ENCODE measurements around the gene PPM1J.

Gene PPM1J

DNA sequence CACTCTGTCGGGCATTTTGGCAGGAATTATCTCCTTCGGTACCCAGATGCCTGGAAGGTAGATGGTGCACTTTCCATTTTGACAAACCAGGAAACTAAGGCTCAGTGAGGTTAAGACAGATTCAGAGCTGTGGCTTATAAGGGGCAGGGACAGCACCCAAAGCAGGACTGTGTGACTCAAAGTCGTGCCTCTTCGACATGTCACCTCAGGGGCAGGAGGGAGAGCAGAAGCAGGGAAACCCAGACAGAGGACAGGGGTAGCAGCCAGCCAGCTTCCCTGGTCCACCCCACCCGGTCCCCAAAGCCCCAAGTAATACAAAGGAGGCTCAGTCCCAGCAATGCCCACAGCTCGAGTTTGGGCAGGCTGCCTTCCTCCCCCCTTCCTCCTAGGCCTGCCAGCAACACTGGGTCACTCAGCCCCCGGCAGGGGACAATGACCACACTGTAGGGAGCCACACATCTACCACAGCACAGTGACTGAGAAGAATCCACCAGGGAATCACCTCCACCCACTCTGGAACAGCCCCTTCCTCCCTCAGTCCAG is 10.7 kb downstream of the PPM1J start:
- no peak for DNase-seq (ENCODE audit: low spot score)

DNA sequence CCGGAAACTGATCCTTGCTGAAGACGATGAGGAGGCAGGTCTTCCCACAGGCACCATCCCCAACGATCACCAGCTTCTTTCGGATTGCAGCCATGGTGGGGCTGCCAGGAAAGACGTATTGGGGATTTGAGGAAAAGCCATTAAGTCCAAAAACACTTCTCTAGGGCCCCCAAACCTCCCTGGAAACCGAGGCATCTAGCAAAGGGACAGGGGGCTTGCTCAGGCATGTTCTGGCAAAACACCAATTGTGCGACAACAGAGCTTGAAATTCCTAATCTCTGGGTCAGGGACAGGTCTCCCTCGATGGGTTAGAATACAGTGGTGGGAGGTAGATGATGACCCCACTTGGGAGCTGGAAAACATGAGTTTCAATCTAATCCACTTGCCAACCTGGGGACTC is 11.4 kb downstream of the PPM1J start:
- DNase-seq (ENCODE audit: low spot score) = no peak

DNA sequence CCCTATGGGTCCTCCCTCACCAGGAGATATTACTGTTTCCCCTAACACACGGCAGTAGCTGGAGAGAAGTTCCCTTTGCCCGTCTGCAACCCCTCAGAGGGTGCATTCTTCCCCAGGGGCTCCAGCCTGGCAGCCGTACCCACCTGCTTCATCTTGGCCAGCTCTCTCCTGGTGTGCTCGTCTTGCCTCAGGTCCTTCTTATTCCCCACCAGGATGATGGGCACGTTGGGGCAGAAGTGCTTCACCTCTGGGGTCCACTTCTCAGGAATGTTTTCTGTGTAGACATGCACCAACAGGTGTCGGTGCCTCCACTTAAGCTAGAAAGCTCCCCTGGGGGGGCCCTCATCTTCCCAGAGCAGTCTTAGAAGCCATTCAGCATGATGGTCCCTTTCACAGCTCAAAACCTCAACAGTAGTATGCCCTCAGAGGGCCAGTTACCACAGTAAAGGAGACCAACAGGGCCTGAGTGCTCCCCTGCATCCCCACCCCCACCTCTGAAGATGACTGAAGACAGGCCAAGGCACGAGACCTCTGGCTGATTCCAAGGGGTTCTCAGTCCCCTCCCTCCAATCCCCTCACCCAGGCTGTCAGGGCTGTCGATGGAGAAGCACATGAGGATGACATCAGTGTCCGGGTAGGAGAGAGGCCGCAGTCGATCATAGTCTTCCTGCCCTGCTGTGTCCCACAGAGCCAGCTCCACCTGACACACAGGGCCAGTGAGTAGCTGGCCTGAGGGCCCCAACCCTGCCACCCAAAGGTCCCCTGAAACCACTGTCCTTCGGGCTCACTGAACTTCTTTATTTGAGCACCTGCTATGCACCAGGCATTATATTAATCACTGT is 12.5 kb downstream of the PPM1J start:
- no peak for DNase-seq (ENCODE audit: low spot score)

DNA sequence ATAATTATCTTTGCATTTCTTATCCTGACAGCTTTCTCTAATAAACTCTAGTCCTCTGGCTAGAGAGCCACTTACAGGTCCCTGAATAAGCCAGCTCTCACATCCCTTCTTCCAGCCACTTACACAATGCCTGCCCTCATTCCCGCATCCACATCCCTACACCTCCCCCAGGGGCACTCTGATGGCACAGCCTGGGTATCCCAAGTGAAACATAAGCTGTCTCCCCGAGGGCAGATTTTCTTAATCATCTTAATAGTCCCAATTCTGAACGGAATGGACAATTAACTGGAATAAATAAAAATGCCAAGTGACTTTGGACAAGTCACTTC is 13.1 kb downstream of the PPM1J start:
- no peak for DNase-seq (ENCODE audit: low spot score)

DNA sequence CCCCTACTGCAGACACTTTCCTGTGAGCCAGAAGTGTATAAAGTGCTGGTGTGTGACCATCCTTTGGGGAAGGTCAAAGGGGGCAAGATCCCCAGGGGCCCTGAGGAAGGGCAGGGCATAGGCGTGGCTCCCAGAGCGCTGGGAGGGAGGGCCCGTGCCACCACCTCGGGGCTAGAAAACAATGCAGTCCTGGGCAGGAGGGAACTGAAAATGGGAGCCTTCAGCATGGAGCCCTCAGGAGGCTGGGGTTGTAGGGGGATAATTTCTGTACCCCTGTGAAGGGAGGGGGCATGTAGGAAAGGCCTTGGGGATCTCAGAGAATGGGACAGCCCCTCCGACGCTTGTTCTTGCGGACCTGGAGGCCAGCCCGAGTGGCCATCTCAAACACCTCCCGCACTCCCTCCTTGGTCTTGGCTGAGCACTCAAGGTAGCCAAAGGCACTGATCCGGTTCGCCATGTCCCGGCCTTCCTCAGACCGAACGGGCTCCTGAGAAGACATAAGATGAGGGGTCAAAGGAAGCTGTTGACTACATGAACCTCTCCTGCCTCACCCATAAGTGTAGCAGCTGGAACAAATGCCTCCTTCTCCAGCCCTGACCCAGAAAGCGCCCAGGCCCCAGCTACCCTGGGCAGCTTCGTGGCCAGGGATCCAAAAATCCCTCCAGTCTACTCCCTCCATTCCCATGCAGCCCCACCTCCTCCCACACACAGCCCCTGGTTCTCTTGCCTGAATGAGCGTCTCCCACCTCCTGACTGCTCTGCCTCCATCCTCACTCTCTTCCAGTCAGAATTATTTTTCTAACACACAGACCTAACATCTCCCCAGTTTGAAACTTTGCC is 13.7 kb downstream of the PPM1J start:
- DNase-seq (ENCODE audit: low spot score) = no peak

GRCh38 chr1:112700290-112701226 is 14.6 kb downstream of the PPM1J start:
- peak; percentile 92 for DNase-seq (ENCODE audit: low spot score)

DNA sequence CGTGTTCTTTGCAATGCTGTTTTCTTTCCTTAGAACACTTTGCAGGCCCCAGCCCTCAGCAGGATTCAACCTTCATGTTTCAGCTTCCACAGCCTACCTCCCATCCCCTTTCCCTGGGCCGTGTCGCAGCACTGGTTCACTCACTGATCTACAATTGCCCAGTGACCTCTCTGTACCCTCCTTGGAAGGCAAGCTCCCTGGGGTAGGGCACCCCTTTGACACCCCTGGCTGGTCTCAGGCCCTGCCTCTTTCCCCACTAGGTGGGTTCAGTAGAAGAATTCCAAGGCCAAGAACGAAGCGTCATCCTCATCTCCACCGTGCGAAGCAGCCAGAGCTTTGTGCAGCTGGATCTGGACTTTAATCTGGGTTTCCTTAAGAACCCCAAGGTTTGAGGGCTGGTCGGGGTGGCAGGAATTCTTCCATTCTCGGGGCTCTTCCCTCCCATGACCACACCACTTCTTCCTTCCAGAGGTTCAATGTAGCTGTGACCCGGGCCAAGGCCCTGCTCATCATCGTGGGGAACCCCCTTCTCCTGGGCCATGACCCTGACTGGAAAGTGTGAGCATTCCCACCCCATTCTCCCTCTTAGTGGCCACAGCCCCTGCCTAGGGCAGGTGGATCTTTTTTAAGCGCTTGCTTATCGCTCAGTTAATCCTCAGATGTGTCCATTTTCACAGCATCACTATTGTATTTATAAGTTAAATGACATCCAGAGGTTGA is 15.5 kb downstream of the PPM1J start:
- no peak for DNase-seq (ENCODE audit: low spot score)

DNA sequence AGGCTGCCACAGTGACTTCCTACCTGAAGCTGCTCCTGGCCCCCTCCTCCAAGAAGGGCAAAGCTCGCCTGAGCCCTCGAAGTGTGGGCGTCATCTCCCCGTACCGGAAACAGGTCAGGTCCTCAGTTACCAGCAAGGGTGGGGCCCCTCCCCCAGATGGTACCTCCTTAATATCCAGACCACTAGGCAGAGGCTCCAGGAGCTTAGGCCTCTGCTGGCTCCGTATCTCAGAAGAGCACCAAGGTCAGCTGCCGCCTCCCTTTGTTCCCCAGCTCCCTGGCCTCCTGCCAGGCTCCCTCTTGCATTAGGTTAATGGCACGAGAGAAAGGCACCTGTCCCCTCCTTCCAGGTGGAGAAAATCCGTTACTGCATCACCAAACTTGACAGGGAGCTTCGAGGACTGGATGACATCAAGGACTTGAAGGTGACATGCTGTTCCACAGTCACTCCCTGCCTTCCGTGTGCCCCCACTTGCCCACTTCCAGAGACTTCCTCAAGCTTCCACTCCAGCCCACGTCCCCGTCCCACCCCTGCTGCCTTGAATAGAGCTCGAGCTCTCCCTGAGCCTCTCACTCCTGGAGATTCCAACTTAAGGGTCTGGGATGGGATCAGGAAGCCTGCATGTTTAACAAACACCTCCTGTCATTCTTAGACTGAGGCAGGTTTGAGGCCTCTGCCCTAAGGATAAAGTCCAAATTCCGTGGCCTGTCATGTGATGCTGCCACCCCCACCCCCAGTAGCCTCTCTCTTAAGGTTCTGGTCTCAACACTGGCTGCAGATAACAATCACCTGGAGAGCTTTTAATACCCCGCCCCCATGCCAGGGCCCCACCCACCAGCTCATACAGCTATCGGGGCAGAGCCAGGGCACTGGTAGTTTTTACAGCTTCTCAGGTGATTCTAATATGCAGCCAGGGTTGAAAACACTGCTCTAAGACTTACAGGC is 16.5 kb downstream of the PPM1J start:
- no peak for DNase-seq (ENCODE audit: low spot score)

- no peak for DNase-seq (ENCODE audit: low spot score)
These were observed 17.3 kb downstream of the PPM1J start for GRCh38 chr1:112697781-112698201.

GRCh38 chr1:112696578-112697314 is 18.4 kb downstream of the PPM1J start:
- DNase-seq (ENCODE audit: low spot score) = no peak

GRCh38 chr1:112695276-112695675 is 19.9 kb downstream of the PPM1J start:
- DNase-seq (ENCODE audit: low spot score) = no peak

GRCh38 chr1:112694363-112694929 is 20.7 kb downstream of the PPM1J start:
- no peak for DNase-seq (ENCODE audit: low spot score)

- no peak for DNase-seq (ENCODE audit: low spot score)
These were observed 21.3 kb downstream of the PPM1J start for GRCh38 chr1:112693821-112694220.

DNA sequence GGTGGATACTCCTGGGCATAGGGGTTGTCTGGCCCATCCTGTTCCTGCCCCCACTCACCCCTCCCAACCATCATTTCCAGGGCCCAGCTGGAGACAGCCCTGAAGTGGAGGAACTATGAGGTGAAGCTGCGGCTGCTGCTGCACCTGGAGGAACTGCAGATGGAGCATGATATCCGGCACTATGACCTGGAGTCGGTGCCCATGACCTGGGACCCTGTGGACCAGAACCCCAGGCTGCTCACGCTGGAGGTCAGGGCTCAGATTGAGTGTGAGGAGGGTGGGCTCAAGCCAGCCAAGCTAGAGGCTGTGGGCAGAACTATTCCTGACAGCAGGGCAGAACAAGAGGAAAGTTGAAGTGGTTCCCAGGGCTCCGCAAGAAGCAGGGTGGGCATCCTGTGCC is 22.5 kb downstream of the PPM1J start:
- DNase-seq (ENCODE audit: low spot score) = no peak

DNA sequence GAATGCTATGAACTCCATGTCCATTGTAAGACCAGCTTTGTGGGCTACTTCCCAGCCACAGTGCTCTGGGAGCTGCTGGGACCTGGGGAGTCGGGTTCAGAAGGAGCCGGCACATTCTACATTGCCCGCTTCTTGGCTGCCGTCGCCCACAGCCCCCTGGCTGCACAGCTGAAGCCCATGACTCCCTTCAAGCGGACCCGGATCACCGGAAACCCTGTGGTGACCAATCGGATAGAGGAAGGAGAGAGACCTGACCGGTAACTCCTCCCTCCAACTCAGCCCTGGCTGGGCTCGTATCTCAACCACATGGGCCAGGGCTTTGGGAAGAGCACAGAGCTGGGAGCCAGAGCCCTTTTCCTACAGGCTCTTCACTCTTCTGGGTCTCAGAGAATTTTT is 25.3 kb downstream of the PPM1J start:
- DNase-seq (ENCODE audit: low spot score) = no peak

- no peak for DNase-seq (ENCODE audit: low spot score)
These were observed 25.8 kb downstream of the PPM1J start for GRCh38 chr1:112689196-112689841.

- DNase-seq (ENCODE audit: low spot score) = no peak
These were observed 26.3 kb downstream of the PPM1J start for GRCh38 chr1:112688781-112689193.

GRCh38 chr1:112687785-112688496 is 27.2 kb downstream of the PPM1J start:
- DNase-seq (ENCODE audit: low spot score) = no peak

All from left forelimb (tissue), 1 donor.